ENCODE data around the gene RHBDF2.

RHBDF2 gene

DNA sequence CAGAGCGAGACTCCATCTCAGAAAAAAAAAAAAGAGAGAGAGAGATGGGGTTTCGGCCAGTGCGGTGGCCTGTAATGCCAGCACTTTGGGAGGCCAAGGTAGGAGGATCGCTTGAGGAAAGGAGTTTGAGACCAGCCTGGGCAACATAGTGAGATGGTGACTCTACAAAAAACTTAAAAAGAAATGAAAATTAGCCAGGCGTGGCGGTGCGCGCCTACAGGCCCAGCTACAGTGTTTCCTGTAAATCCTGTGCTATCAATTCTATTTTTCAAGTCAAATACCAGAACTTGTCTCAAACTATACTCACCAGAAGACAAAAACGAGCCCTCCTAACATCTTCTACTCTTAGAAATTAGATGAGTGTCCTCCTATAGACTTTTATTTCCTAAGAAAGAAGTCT is 67.5 kb downstream of the RHBDF2 start:
- Histone ChIP-seq H3K4me3 (ENCODE audit: low read depth, low read length) (no peak overlapping the region), H3K9ac (ENCODE audit: low read length) (no peak overlapping the region), H4K12ac (ENCODE audit: low read depth, low read length) (no peak overlapping the region), H2BK5ac (ENCODE audit: low read depth, low read length, poor library complexity) (no peak overlapping the region), H2BK12ac (ENCODE audit: low read length) (no peak overlapping the region), H3K4me2 (ENCODE audit: low read length) (no peak overlapping the region), H3K23ac (ENCODE audit: low read length) (no peak overlapping the region), H4K91ac (ENCODE audit: low read depth, low read length) (no peak overlapping the region), H3K79me2 (ENCODE audit: control insufficient read depth, insufficient read depth, low read length, poor library complexity) (peaks cover 2% of the 10 kb centered on the region), H3K4me1 (ENCODE audit: control insufficient read depth in 1 of 2, insufficient read depth in 2 of 2, low read length in 2 of 2) (no peaks in the 10 kb centered on the region), H3K27me3 (ENCODE audit: insufficient read depth, low read length) (no peaks in the 10 kb centered on the region), H2AFZ (ENCODE audit: insufficient read depth, low read length, poor library complexity) (no peak overlapping the region), H3K4ac (ENCODE audit: low read depth, low read length) (no peak overlapping the region), H2BK120ac (ENCODE audit: insufficient read depth, low read length, poor library complexity) (no peak overlapping the region), H3K36me3 (ENCODE audit: control insufficient read depth in 1 of 2, insufficient read depth in 2 of 2, low read length in 2 of 2) (no peaks in the 10 kb centered on the region), H3K14ac (ENCODE audit: low read length) (no peak overlapping the region), H3K79me1 (ENCODE audit: low read length) (no peaks in the 10 kb centered on the region), H3K18ac (ENCODE audit: low read length) (no peak overlapping the region), H2AK5ac (ENCODE audit: low read length) (no peak overlapping the region), H3K9me3 (ENCODE audit: insufficient read depth, low read depth, low read length) (peaks cover 5% of the 10 kb centered on the region), H3K27ac (ENCODE audit: low read depth, low read length) (no peak overlapping the region), H4K8ac (ENCODE audit: low read depth, low read length) (no peak overlapping the region)
- no peak for DNase-seq
- no CpG with 5 or more reads among the region's 9 CpGs for WGBS (ENCODE audit: extremely low coverage, insufficient coverage, insufficient read length)

- peak in 1 of 2 donors; percentile 42 for DNase-seq
- no peak overlapping the region for H3K18ac ChIP-seq (ENCODE audit: low read length)
- no peak overlapping the region for H3K14ac ChIP-seq (ENCODE audit: low read length)
- no peaks in the 10 kb centered on the region for H3K27me3 ChIP-seq (ENCODE audit: insufficient read depth, low read length)
- no peaks in the 10 kb centered on the region for H3K79me1 ChIP-seq (ENCODE audit: low read length)
- peak overlapping the region; percentile 8 for H3K9ac ChIP-seq (ENCODE audit: low read length)
- peaks cover 2% of the 10 kb centered on the region for H3K79me2 ChIP-seq (ENCODE audit: control insufficient read depth, insufficient read depth, low read length, poor library complexity)
- no peak overlapping the region for H2AFZ ChIP-seq (ENCODE audit: insufficient read depth, low read length, poor library complexity)
- H3K4ac ChIP-seq (ENCODE audit: low read depth, low read length): no peak overlapping the region
- H3K4me2 ChIP-seq (ENCODE audit: low read length): no peak overlapping the region
- H3K27ac ChIP-seq (ENCODE audit: low read depth, low read length): no peak overlapping the region
- peaks cover 5% of the 10 kb centered on the region for H3K9me3 ChIP-seq (ENCODE audit: insufficient read depth, low read depth, low read length)
- WGBS (ENCODE audit: extremely low coverage, insufficient coverage, insufficient read length): no CpG with 5 or more reads among the region's 3 CpGs
- no peak overlapping the region for H3K4me3 ChIP-seq (ENCODE audit: low read depth, low read length)
- no peak overlapping the region for H2BK5ac ChIP-seq (ENCODE audit: low read depth, low read length, poor library complexity)
- no peak overlapping the region for H4K91ac ChIP-seq (ENCODE audit: low read depth, low read length)
- H4K12ac ChIP-seq (ENCODE audit: low read depth, low read length): no peak overlapping the region
- H2AK5ac ChIP-seq (ENCODE audit: low read length): no peak overlapping the region
- H3K4me1 ChIP-seq (ENCODE audit: control insufficient read depth in 1 of 2, insufficient read depth in 2 of 2, low read length in 2 of 2): no peaks in the 10 kb centered on the region
- H2BK120ac ChIP-seq (ENCODE audit: insufficient read depth, low read length, poor library complexity): no peak overlapping the region
- H3K36me3 ChIP-seq (ENCODE audit: control insufficient read depth in 1 of 2, insufficient read depth in 2 of 2, low read length in 2 of 2): no peaks in the 10 kb centered on the region
- no peak overlapping the region for H3K23ac ChIP-seq (ENCODE audit: low read length)
- no peak overlapping the region for H2BK12ac ChIP-seq (ENCODE audit: low read length)
- H4K8ac ChIP-seq (ENCODE audit: low read depth, low read length): no peak overlapping the region
These were observed 68.4 kb downstream of the RHBDF2 start for GRCh38 chr17:76432712-76433336.

DNA sequence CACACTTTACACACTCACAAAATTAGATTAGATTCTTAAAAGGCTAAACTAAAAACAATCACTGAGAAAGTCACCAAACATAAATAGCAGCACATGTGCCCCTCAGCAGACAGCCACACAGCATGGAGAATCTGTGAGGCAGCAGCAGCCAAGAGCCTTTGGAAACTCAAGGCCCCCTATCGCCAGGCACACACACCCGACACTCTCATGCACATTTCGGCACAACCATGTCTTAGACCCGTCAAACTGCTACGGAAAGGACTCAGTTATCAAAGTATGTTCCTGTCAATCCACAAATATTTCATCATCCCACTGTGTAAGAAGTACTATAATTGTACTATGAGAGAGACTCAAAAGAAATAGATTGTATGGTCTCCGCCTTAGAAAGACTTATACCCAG is 69.2 kb downstream of the RHBDF2 start:
- no peak overlapping the region for H4K91ac ChIP-seq (ENCODE audit: low read depth, low read length)
- no peaks in the 10 kb centered on the region for H3K36me3 ChIP-seq (ENCODE audit: control insufficient read depth in 1 of 2, insufficient read depth in 2 of 2, low read length in 2 of 2)
- no CpG with 5 or more reads among the region's 6 CpGs for WGBS (ENCODE audit: extremely low coverage, insufficient coverage, insufficient read length)
- peak in 1 of 2 donors; percentile 27 for DNase-seq
- H2AK5ac ChIP-seq (ENCODE audit: low read length): no peak overlapping the region
- no peak overlapping the region for H2BK5ac ChIP-seq (ENCODE audit: low read depth, low read length, poor library complexity)
- no peak overlapping the region for H4K8ac ChIP-seq (ENCODE audit: low read depth, low read length)
- no peak overlapping the region for H3K4me3 ChIP-seq (ENCODE audit: low read depth, low read length)
- no peaks in the 10 kb centered on the region for H3K4me1 ChIP-seq (ENCODE audit: control insufficient read depth in 1 of 2, insufficient read depth in 2 of 2, low read length in 2 of 2)
- H2AFZ ChIP-seq (ENCODE audit: insufficient read depth, low read length, poor library complexity): no peak overlapping the region
- H3K23ac ChIP-seq (ENCODE audit: low read length): no peak overlapping the region
- no peak overlapping the region for H3K9ac ChIP-seq (ENCODE audit: low read length)
- peaks cover 2% of the 10 kb centered on the region for H3K79me2 ChIP-seq (ENCODE audit: control insufficient read depth, insufficient read depth, low read length, poor library complexity)
- no peak overlapping the region for H3K18ac ChIP-seq (ENCODE audit: low read length)
- no peak overlapping the region for H3K14ac ChIP-seq (ENCODE audit: low read length)
- no peak overlapping the region for H4K12ac ChIP-seq (ENCODE audit: low read depth, low read length)
- no peak overlapping the region for H2BK12ac ChIP-seq (ENCODE audit: low read length)
- H3K27me3 ChIP-seq (ENCODE audit: insufficient read depth, low read length): no peaks in the 10 kb centered on the region
- no peak overlapping the region for H2BK120ac ChIP-seq (ENCODE audit: insufficient read depth, low read length, poor library complexity)
- no peak overlapping the region for H3K4ac ChIP-seq (ENCODE audit: low read depth, low read length)
- H3K9me3 ChIP-seq (ENCODE audit: insufficient read depth, low read depth, low read length): peaks cover 5% of the 10 kb centered on the region
- H3K27ac ChIP-seq (ENCODE audit: low read depth, low read length): no peak overlapping the region
- no peaks in the 10 kb centered on the region for H3K79me1 ChIP-seq (ENCODE audit: low read length)
- H3K4me2 ChIP-seq (ENCODE audit: low read length): no peak overlapping the region

GRCh38 chr17:76431509-76431908 is 69.7 kb downstream of the RHBDF2 start:
- Histone ChIP-seq H3K4me1 (ENCODE audit: control insufficient read depth in 1 of 2, insufficient read depth in 2 of 2, low read length in 2 of 2) (no peaks in the 10 kb centered on the region), H3K79me2 (ENCODE audit: control insufficient read depth, insufficient read depth, low read length, poor library complexity) (peaks cover 1% of the 10 kb centered on the region), H4K12ac (ENCODE audit: low read depth, low read length) (no peak overlapping the region), H3K36me3 (ENCODE audit: control insufficient read depth in 1 of 2, insufficient read depth in 2 of 2, low read length in 2 of 2) (no peaks in the 10 kb centered on the region), H3K27ac (ENCODE audit: low read depth, low read length) (no peak overlapping the region), H3K4me3 (ENCODE audit: low read depth, low read length) (no peak overlapping the region), H2AK5ac (ENCODE audit: low read length) (no peak overlapping the region), H4K91ac (ENCODE audit: low read depth, low read length) (no peak overlapping the region), H2BK12ac (ENCODE audit: low read length) (no peak overlapping the region), H2BK5ac (ENCODE audit: low read depth, low read length, poor library complexity) (no peak overlapping the region), H3K9ac (ENCODE audit: low read length) (no peak overlapping the region), H4K8ac (ENCODE audit: low read depth, low read length) (no peak overlapping the region), H3K14ac (ENCODE audit: low read length) (no peak overlapping the region), H3K4ac (ENCODE audit: low read depth, low read length) (no peak overlapping the region), H2BK120ac (ENCODE audit: insufficient read depth, low read length, poor library complexity) (no peak overlapping the region), H3K18ac (ENCODE audit: low read length) (no peak overlapping the region), H3K27me3 (ENCODE audit: insufficient read depth, low read length) (no peaks in the 10 kb centered on the region), H2AFZ (ENCODE audit: insufficient read depth, low read length, poor library complexity) (no peak overlapping the region), H3K4me2 (ENCODE audit: low read length) (no peak overlapping the region), H3K23ac (ENCODE audit: low read length) (no peak overlapping the region), H3K9me3 (ENCODE audit: insufficient read depth, low read depth, low read length) (peaks cover 5% of the 10 kb centered on the region), H3K79me1 (ENCODE audit: low read length) (no peaks in the 10 kb centered on the region)
- no peak for DNase-seq
- no CpG with 5 or more reads among the region's 2 CpGs for WGBS (ENCODE audit: extremely low coverage, insufficient coverage, insufficient read length)

All from trophoblast cell (in vitro differentiated cells and primary cell).